H9 (cell line): ENCODE data around the gene PRR20G. TPM values are rescaled to one million over a fixed set of nuclear protein-coding genes. Genes with fewer than 3 reads are reported as not detected.

ENCODE experiments used
- DNase-seq: peaks from one replicate; pipeline ENCODE4 v3.0.0-alpha.2; 2017
- H2AFZ ChIP-seq: one replicate; pipeline ENCODE4 v1.6.1; 2013; ENCODE audit warnings: mild to moderate bottlenecking, low read length, control low read depth, moderate library complexity
- H2AK5ac ChIP-seq: 2 replicates; pipeline ENCODE4 v1.6.1; 2013; ENCODE audit warnings: low read length, control low read depth, mixed read lengths; ENCODE audit not compliant: insufficient read length
- H2BK120ac ChIP-seq: one replicate; pipeline ENCODE4 v1.6.1; 2013; ENCODE audit warnings: low read depth, mild to moderate bottlenecking, low read length, control low read depth, inconsistent platforms; ENCODE audit not compliant: poor library complexity, severe bottlenecking
- H2BK12ac ChIP-seq: 2 replicates; pipeline ENCODE4 v1.6.1; 2013; ENCODE audit warnings: low read length, control low read depth, mixed read lengths, low read depth; ENCODE audit not compliant: insufficient read length
- H2BK15ac ChIP-seq: 2 replicates; pipeline ENCODE4 v1.6.1; 2013; ENCODE audit warnings: low read depth, low read length, control low read depth
- H2BK20ac ChIP-seq: one replicate; pipeline ENCODE4 v1.6.1; 2013; ENCODE audit warnings: low read depth, mild to moderate bottlenecking, low read length, control low read depth, inconsistent platforms; ENCODE audit not compliant: poor library complexity, severe bottlenecking
- H2BK5ac ChIP-seq: 2 replicates; pipeline ENCODE4 v1.6.1; 2013; ENCODE audit warnings: low read length, control low read depth, mixed read lengths; ENCODE audit not compliant: insufficient read length
- H3K14ac ChIP-seq: 2 replicates; pipeline ENCODE4 v1.6.1; 2013; ENCODE audit warnings: low read length, control low read depth; ENCODE audit not compliant: insufficient read depth
- H3K18ac ChIP-seq: 2 replicates; pipeline ENCODE4 v1.6.1; 2013; ENCODE audit warnings: low read depth, mild to moderate bottlenecking, mixed read lengths, low read length, control low read depth; ENCODE audit not compliant: insufficient read length
- H3K23ac ChIP-seq: 2 replicates; pipeline ENCODE4 v1.6.1; 2013; ENCODE audit warnings: low read length, control low read depth, mixed read lengths, low read depth; ENCODE audit not compliant: insufficient read length
- H3K23me2 ChIP-seq: 2 replicates; pipeline ENCODE4 v1.6.1; 2013; ENCODE audit warnings: low read depth, mild to moderate bottlenecking, mixed read lengths, low read length, control low read depth; ENCODE audit not compliant: insufficient read length, poor library complexity, severe bottlenecking
- H3K27ac ChIP-seq: 2 replicates; pipeline ENCODE4 v1.5.1; 2013; ENCODE audit warnings: low read length, control low read depth, mixed read lengths, low read depth; ENCODE audit not compliant: insufficient read length
- H3K27me3 ChIP-seq: 2 replicates; pipeline ENCODE4 v1.6.1; 2013; ENCODE audit warnings: low read length, control low read depth, inconsistent platforms; ENCODE audit not compliant: insufficient read depth
- H3K4ac ChIP-seq: 2 replicates; pipeline ENCODE4 v1.6.1; 2013; ENCODE audit warnings: low read depth, mild to moderate bottlenecking, control low read depth, inconsistent platforms, low read length, moderate library complexity
- H3K4me1 ChIP-seq: 2 replicates; pipeline ENCODE4 v1.6.1; 2013; ENCODE audit warnings: low read length, control low read depth, inconsistent platforms; ENCODE audit not compliant: insufficient read depth
- H3K4me2 ChIP-seq: 2 replicates; pipeline ENCODE4 v1.6.1; 2013; ENCODE audit warnings: low read length, control low read depth, mixed read lengths; ENCODE audit not compliant: insufficient read length, insufficient read depth
- H3K56ac ChIP-seq: 2 replicates; pipeline ENCODE4 v1.6.1; 2013; ENCODE audit warnings: low read depth, mild to moderate bottlenecking, mixed read lengths, low read length, control low read depth; ENCODE audit not compliant: insufficient read length
- H3K79me1 ChIP-seq: 2 replicates; pipeline ENCODE4 v1.6.1; 2013; ENCODE audit warnings: low read depth, mild to moderate bottlenecking, moderate library complexity, low read length, control low read depth, inconsistent platforms; ENCODE audit not compliant: insufficient read depth, poor library complexity, severe bottlenecking
- H3K79me2 ChIP-seq: 2 replicates; pipeline ENCODE4 v1.6.1; 2013; ENCODE audit warnings: low read length, control low read depth, inconsistent platforms; ENCODE audit not compliant: insufficient read depth
- H3K9ac ChIP-seq: 2 replicates; pipeline ENCODE4 v1.6.1; 2013; ENCODE audit warnings: low read length, control low read depth, mixed read lengths; ENCODE audit not compliant: insufficient read length; ENCODE audit errors: extremely low read depth
- H3K9me3 ChIP-seq: one replicate; pipeline ENCODE4 v1.6.1; 2013; ENCODE audit warnings: low read depth, low read length, inconsistent platforms; ENCODE audit not compliant: control insufficient read depth
- H3T11ph ChIP-seq: one replicate; pipeline ENCODE4 v1.6.1; 2013; ENCODE audit warnings: mild to moderate bottlenecking, low read length, control low read depth, inconsistent platforms
- H4K20me1 ChIP-seq: one replicate; pipeline ENCODE4 v1.6.1; 2013; ENCODE audit not compliant: control insufficient read depth, insufficient read length, insufficient read depth
- H4K5ac ChIP-seq: 2 replicates; pipeline ENCODE4 v1.6.1; 2013; ENCODE audit warnings: low read depth, mild to moderate bottlenecking, mixed read lengths, low read length, control low read depth; ENCODE audit not compliant: insufficient read length
- H4K8ac ChIP-seq: replicated peaks from 2 replicates; pipeline ENCODE4 v1.6.1; 2013; ENCODE audit warnings: low read length, control low read depth, mixed read lengths, low read depth; ENCODE audit not compliant: insufficient read length
- H4K91ac ChIP-seq: 2 replicates; pipeline ENCODE4 v1.6.1; 2013; ENCODE audit warnings: low read depth, mild to moderate bottlenecking, moderate library complexity, mixed read lengths, low read length, control low read depth; ENCODE audit not compliant: insufficient read length
- H3K27ac Mint-ChIP-seq, 3 experiments: 2 replicates in 2 of 3; 3 replicates in 1 of 3; pipeline ENCODE4 v1.8.0; 2020 to 2021; ENCODE audit warnings: mixed read lengths in 3 of 3, mild to moderate bottlenecking in 1 of 3, moderate library complexity in 1 of 3
- H3K27me3 Mint-ChIP-seq: 2 replicates; pipeline ENCODE4 v1.8.0; 2021; ENCODE audit warnings: low read depth, mild to moderate bottlenecking, moderate library complexity, mixed read lengths
- H3K36me3 Mint-ChIP-seq, 3 experiments: 2 replicates in 2 of 3; 3 replicates in 1 of 3; pipeline ENCODE4 v1.8.0; 2020 to 2021; ENCODE audit warnings: low read depth in 3 of 3, mixed read lengths in 3 of 3; ENCODE audit not compliant: insufficient read depth in 1 of 3
- H3K4me1 Mint-ChIP-seq, 2 experiments: 2 replicates each; pipeline ENCODE4 v1.8.0; 2020; ENCODE audit warnings: mixed read lengths in 2 of 2
- H3K4me3 Mint-ChIP-seq, 2 experiments: 2 replicates in 1 of 2; 3 replicates in 1 of 2; pipeline ENCODE4 v1.8.0; 2020 to 2021; ENCODE audit warnings: mild to moderate bottlenecking in 2 of 2, mixed read lengths in 2 of 2, moderate library complexity in 1 of 2
- H3K9me3 Mint-ChIP-seq, 2 experiments: 2 replicates in 1 of 2; 3 replicates in 1 of 2; pipeline ENCODE4 v1.8.0; 2020; ENCODE audit warnings: mild to moderate bottlenecking in 2 of 2, mixed read lengths in 2 of 2, moderate library complexity in 1 of 2
- WGBS: extraction: QIAGEN DNeasy Blood & Tissue Kit; methylation state at CpG from one replicate; pipeline ENCODE4 v1.1.7; 2013; ENCODE audit warnings: missing lambda C conversion rate, low lambda C conversion rate, mixed read lengths; ENCODE audit not compliant: insufficient read length; ENCODE audit errors: extremely low coverage; 5-methylcytosine and 5-hydroxymethylcytosine counted together
- total RNA-seq: library from RNA; stranded (reverse); gene quantifications from 2 replicates; pipeline ENCODE4 v1.2.1, GENCODE V29; 2021
- TF ChIP-seq, protein P1 (sequence below): fragments of 200-600 bp; sonication (generic); conservative IDR thresholded peaks from 3 replicates; pipeline ENCODE4 v1.8.0; 2021; ENCODE audit warnings: antibody characterized with exemption, mild to moderate bottlenecking

The PRR20G gene
- total RNA-seq, 1 experiment from 2014 or later, result 0.35 TPM

DNA sequence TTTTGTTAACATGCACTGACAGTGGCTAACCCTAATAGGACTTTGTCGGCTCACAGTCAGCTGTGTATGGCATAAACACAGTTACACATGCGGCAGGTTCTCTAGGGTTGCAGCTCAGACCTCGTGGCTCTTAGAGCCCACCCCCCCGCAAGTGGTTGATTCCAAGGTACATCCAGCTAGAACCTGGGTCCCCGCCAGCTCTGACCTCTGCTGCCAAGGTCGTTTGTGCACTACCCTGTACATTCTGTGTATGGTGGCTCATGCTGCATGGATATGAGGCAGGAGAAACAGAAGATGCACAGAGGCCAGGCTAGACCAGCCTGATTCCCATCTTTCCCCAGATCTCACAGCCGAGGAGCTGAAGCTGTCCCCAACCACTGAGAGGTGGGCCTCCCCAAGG, 25.9 kb downstream of the PRR20G start:
- no peak overlapping the region for H3K4me2 ChIP-seq
- H2AK5ac ChIP-seq, result no peak overlapping the region
- H3K9me3 ChIP-seq, result no peaks in the 10 kb centered on the region
- H2BK20ac ChIP-seq, result no peak overlapping the region
- TF ChIP-seq, protein P1, sequence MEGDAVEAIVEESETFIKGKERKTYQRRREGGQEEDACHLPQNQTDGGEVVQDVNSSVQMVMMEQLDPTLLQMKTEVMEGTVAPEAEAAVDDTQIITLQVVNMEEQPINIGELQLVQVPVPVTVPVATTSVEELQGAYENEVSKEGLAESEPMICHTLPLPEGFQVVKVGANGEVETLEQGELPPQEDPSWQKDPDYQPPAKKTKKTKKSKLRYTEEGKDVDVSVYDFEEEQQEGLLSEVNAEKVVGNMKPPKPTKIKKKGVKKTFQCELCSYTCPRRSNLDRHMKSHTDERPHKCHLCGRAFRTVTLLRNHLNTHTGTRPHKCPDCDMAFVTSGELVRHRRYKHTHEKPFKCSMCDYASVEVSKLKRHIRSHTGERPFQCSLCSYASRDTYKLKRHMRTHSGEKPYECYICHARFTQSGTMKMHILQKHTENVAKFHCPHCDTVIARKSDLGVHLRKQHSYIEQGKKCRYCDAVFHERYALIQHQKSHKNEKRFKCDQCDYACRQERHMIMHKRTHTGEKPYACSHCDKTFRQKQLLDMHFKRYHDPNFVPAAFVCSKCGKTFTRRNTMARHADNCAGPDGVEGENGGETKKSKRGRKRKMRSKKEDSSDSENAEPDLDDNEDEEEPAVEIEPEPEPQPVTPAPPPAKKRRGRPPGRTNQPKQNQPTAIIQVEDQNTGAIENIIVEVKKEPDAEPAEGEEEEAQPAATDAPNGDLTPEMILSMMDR, result no peak
- H3K4me1 Mint-ChIP-seq, result peaks cover 0 to 4% of the 10 kb centered on the region in 2 experiments; a peak in 2 of 4 replicates
- H3K27ac ChIP-seq, result no peak overlapping the region
- H3K79me2 ChIP-seq, result no peaks in the 10 kb centered on the region
- H3K9me3 Mint-ChIP-seq, result peaks cover 0 to 4% of the 10 kb centered on the region in 2 experiments; a peak in 1 of 5 replicates
- H3K27ac Mint-ChIP-seq, result no peak overlapping the region
- no peak overlapping the region for H3K4ac ChIP-seq
- H2BK5ac ChIP-seq, result no peak overlapping the region
- no peak overlapping the region for H3K18ac ChIP-seq
- no peaks in the 10 kb centered on the region for H3K4me1 ChIP-seq
- H3K23me2 ChIP-seq, result no peaks in the 10 kb centered on the region
- no peaks in the 10 kb centered on the region for H4K20me1 ChIP-seq
- H3K14ac ChIP-seq, result no peak overlapping the region
- H3K4me3 Mint-ChIP-seq, result no peak overlapping the region
- no peak overlapping the region for H3K56ac ChIP-seq
- no peak overlapping the region for H4K91ac ChIP-seq
- H3K9ac ChIP-seq, result no peak overlapping the region
- H3K23ac ChIP-seq, result no peak overlapping the region
- no peaks in the 10 kb centered on the region for H3K79me1 ChIP-seq
- H3K36me3 Mint-ChIP-seq, result no peaks in the 10 kb centered on the region; a peak in 1 of 7 replicates
- no peak overlapping the region for H4K5ac ChIP-seq
- H3K27me3 Mint-ChIP-seq, result peaks cover 12% of the 10 kb centered on the region
- no peak for DNase-seq
- no peaks in the 10 kb centered on the region for H3K27me3 ChIP-seq
- no peak overlapping the region for H4K8ac ChIP-seq
- no peak overlapping the region for H2BK120ac ChIP-seq
- no peak overlapping the region for H2BK12ac ChIP-seq
- H2AFZ ChIP-seq, result no peak overlapping the region
- no peak overlapping the region for H2BK15ac ChIP-seq
- no peak overlapping the region for H3T11ph ChIP-seq
- WGBS, result no CpG with 5 or more reads among the region's 7 CpGs
